H9 (cell line): ENCODE data around the gene LONRF3. TPM values are rescaled to one million over a fixed set of nuclear protein-coding genes. Genes with fewer than 3 reads are reported as not detected.

Experiments used
- DNase-seq: peaks from one replicate; pipeline ENCODE4 v3.0.0-alpha.2; 2017
- H2AFZ ChIP-seq: one replicate; pipeline ENCODE4 v1.6.1; 2013; ENCODE audit warnings: mild to moderate bottlenecking, low read length, control low read depth, moderate library complexity
- H2AK5ac ChIP-seq: 2 replicates; pipeline ENCODE4 v1.6.1; 2013; ENCODE audit warnings: low read length, control low read depth, mixed read lengths; ENCODE audit not compliant: insufficient read length
- H2BK120ac ChIP-seq: one replicate; pipeline ENCODE4 v1.6.1; 2013; ENCODE audit warnings: low read depth, mild to moderate bottlenecking, low read length, control low read depth, inconsistent platforms; ENCODE audit not compliant: poor library complexity, severe bottlenecking
- H2BK12ac ChIP-seq: 2 replicates; pipeline ENCODE4 v1.6.1; 2013; ENCODE audit warnings: low read length, control low read depth, mixed read lengths, low read depth; ENCODE audit not compliant: insufficient read length
- H2BK15ac ChIP-seq: 2 replicates; pipeline ENCODE4 v1.6.1; 2013; ENCODE audit warnings: low read depth, low read length, control low read depth
- H2BK20ac ChIP-seq: one replicate; pipeline ENCODE4 v1.6.1; 2013; ENCODE audit warnings: low read depth, mild to moderate bottlenecking, low read length, control low read depth, inconsistent platforms; ENCODE audit not compliant: poor library complexity, severe bottlenecking
- H2BK5ac ChIP-seq: 2 replicates; pipeline ENCODE4 v1.6.1; 2013; ENCODE audit warnings: low read length, control low read depth, mixed read lengths; ENCODE audit not compliant: insufficient read length
- H3K14ac ChIP-seq: 2 replicates; pipeline ENCODE4 v1.6.1; 2013; ENCODE audit warnings: low read length, control low read depth; ENCODE audit not compliant: insufficient read depth
- H3K18ac ChIP-seq: 2 replicates; pipeline ENCODE4 v1.6.1; 2013; ENCODE audit warnings: low read depth, mild to moderate bottlenecking, mixed read lengths, low read length, control low read depth; ENCODE audit not compliant: insufficient read length
- H3K23ac ChIP-seq: 2 replicates; pipeline ENCODE4 v1.6.1; 2013; ENCODE audit warnings: low read length, control low read depth, mixed read lengths, low read depth; ENCODE audit not compliant: insufficient read length
- H3K23me2 ChIP-seq: 2 replicates; pipeline ENCODE4 v1.6.1; 2013; ENCODE audit warnings: low read depth, mild to moderate bottlenecking, mixed read lengths, low read length, control low read depth; ENCODE audit not compliant: insufficient read length, poor library complexity, severe bottlenecking
- H3K27ac ChIP-seq: 2 replicates; pipeline ENCODE4 v1.5.1; 2013; ENCODE audit warnings: low read length, control low read depth, mixed read lengths, low read depth; ENCODE audit not compliant: insufficient read length
- H3K27me3 ChIP-seq: 2 replicates; pipeline ENCODE4 v1.6.1; 2013; ENCODE audit warnings: low read length, control low read depth, inconsistent platforms; ENCODE audit not compliant: insufficient read depth
- H3K4ac ChIP-seq: 2 replicates; pipeline ENCODE4 v1.6.1; 2013; ENCODE audit warnings: low read depth, mild to moderate bottlenecking, control low read depth, inconsistent platforms, low read length, moderate library complexity
- H3K4me1 ChIP-seq: 2 replicates; pipeline ENCODE4 v1.6.1; 2013; ENCODE audit warnings: low read length, control low read depth, inconsistent platforms; ENCODE audit not compliant: insufficient read depth
- H3K4me2 ChIP-seq: 2 replicates; pipeline ENCODE4 v1.6.1; 2013; ENCODE audit warnings: low read length, control low read depth, mixed read lengths; ENCODE audit not compliant: insufficient read length, insufficient read depth
- H3K56ac ChIP-seq: 2 replicates; pipeline ENCODE4 v1.6.1; 2013; ENCODE audit warnings: low read depth, mild to moderate bottlenecking, mixed read lengths, low read length, control low read depth; ENCODE audit not compliant: insufficient read length
- H3K79me1 ChIP-seq: 2 replicates; pipeline ENCODE4 v1.6.1; 2013; ENCODE audit warnings: low read depth, mild to moderate bottlenecking, moderate library complexity, low read length, control low read depth, inconsistent platforms; ENCODE audit not compliant: insufficient read depth, poor library complexity, severe bottlenecking
- H3K79me2 ChIP-seq: 2 replicates; pipeline ENCODE4 v1.6.1; 2013; ENCODE audit warnings: low read length, control low read depth, inconsistent platforms; ENCODE audit not compliant: insufficient read depth
- H3K9ac ChIP-seq: 2 replicates; pipeline ENCODE4 v1.6.1; 2013; ENCODE audit warnings: low read length, control low read depth, mixed read lengths; ENCODE audit not compliant: insufficient read length; ENCODE audit errors: extremely low read depth
- H3K9me3 ChIP-seq: one replicate; pipeline ENCODE4 v1.6.1; 2013; ENCODE audit warnings: low read depth, low read length, inconsistent platforms; ENCODE audit not compliant: control insufficient read depth
- H3T11ph ChIP-seq: one replicate; pipeline ENCODE4 v1.6.1; 2013; ENCODE audit warnings: mild to moderate bottlenecking, low read length, control low read depth, inconsistent platforms
- H4K20me1 ChIP-seq: one replicate; pipeline ENCODE4 v1.6.1; 2013; ENCODE audit not compliant: control insufficient read depth, insufficient read length, insufficient read depth
- H4K5ac ChIP-seq: 2 replicates; pipeline ENCODE4 v1.6.1; 2013; ENCODE audit warnings: low read depth, mild to moderate bottlenecking, mixed read lengths, low read length, control low read depth; ENCODE audit not compliant: insufficient read length
- H4K8ac ChIP-seq: replicated peaks from 2 replicates; pipeline ENCODE4 v1.6.1; 2013; ENCODE audit warnings: low read length, control low read depth, mixed read lengths, low read depth; ENCODE audit not compliant: insufficient read length
- H4K91ac ChIP-seq: 2 replicates; pipeline ENCODE4 v1.6.1; 2013; ENCODE audit warnings: low read depth, mild to moderate bottlenecking, moderate library complexity, mixed read lengths, low read length, control low read depth; ENCODE audit not compliant: insufficient read length
- H3K27ac Mint-ChIP-seq, 3 experiments: 2 replicates in 2 of 3; 3 replicates in 1 of 3; pipeline ENCODE4 v1.8.0; 2020 to 2021; ENCODE audit warnings: mixed read lengths in 3 of 3, mild to moderate bottlenecking in 1 of 3, moderate library complexity in 1 of 3
- H3K27me3 Mint-ChIP-seq: 2 replicates; pipeline ENCODE4 v1.8.0; 2021; ENCODE audit warnings: low read depth, mild to moderate bottlenecking, moderate library complexity, mixed read lengths
- H3K36me3 Mint-ChIP-seq, 3 experiments: 2 replicates in 2 of 3; 3 replicates in 1 of 3; pipeline ENCODE4 v1.8.0; 2020 to 2021; ENCODE audit warnings: low read depth in 3 of 3, mixed read lengths in 3 of 3; ENCODE audit not compliant: insufficient read depth in 1 of 3
- H3K4me1 Mint-ChIP-seq, 2 experiments: 2 replicates each; pipeline ENCODE4 v1.8.0; 2020; ENCODE audit warnings: mixed read lengths in 2 of 2
- H3K4me3 Mint-ChIP-seq, 2 experiments: 2 replicates in 1 of 2; 3 replicates in 1 of 2; pipeline ENCODE4 v1.8.0; 2020 to 2021; ENCODE audit warnings: mild to moderate bottlenecking in 2 of 2, mixed read lengths in 2 of 2, moderate library complexity in 1 of 2
- H3K9me3 Mint-ChIP-seq, 2 experiments: 2 replicates in 1 of 2; 3 replicates in 1 of 2; pipeline ENCODE4 v1.8.0; 2020; ENCODE audit warnings: mild to moderate bottlenecking in 2 of 2, mixed read lengths in 2 of 2, moderate library complexity in 1 of 2
- CTCF ChIP-seq: fragments of 200-600 bp; sonication (generic); conservative IDR thresholded peaks from 3 replicates; pipeline ENCODE4 v1.8.0; 2021; ENCODE audit warnings: antibody characterized with exemption, mild to moderate bottlenecking
- WGBS: extraction: QIAGEN DNeasy Blood & Tissue Kit; methylation state at CpG from one replicate; pipeline ENCODE4 v1.1.7; 2013; ENCODE audit warnings: missing lambda C conversion rate, low lambda C conversion rate, mixed read lengths; ENCODE audit not compliant: insufficient read length; ENCODE audit errors: extremely low coverage; 5-methylcytosine and 5-hydroxymethylcytosine counted together
- total RNA-seq: library from RNA; stranded (reverse); gene quantifications from 2 replicates; pipeline ENCODE4 v1.2.1, GENCODE V29; 2021

LONRF3 gene
- total RNA-seq, 1 experiment from 2014 or later: 0.33 TPM

GRCh38 chrX:118961866-118962560, 12.4 kb upstream of the LONRF3 start:
- H3K9me3 Mint-ChIP-seq: peaks cover 67 to 71% of the 10 kb centered on the region in 2 experiments
- H3K4me3 Mint-ChIP-seq: no peak overlapping the region
- no peak overlapping the region for H3K18ac ChIP-seq
- H3T11ph ChIP-seq: no peak overlapping the region
- no peak overlapping the region for H2AK5ac ChIP-seq
- no peak for DNase-seq
- H3K14ac ChIP-seq: no peak overlapping the region
- no peak overlapping the region for H2BK12ac ChIP-seq
- H3K56ac ChIP-seq: no peak overlapping the region
- no peaks in the 10 kb centered on the region for H3K79me2 ChIP-seq
- no peak overlapping the region for H3K9ac ChIP-seq
- no peak overlapping the region for H2AFZ ChIP-seq
- peaks cover 39% of the 10 kb centered on the region for H3K9me3 ChIP-seq
- no CpG with 5 or more reads among the region's 4 CpGs for WGBS
- H3K79me1 ChIP-seq: no peaks in the 10 kb centered on the region
- no peaks in the 10 kb centered on the region for H4K20me1 ChIP-seq
- no peak overlapping the region for H3K23ac ChIP-seq
- H3K27ac ChIP-seq: no peak overlapping the region
- H2BK120ac ChIP-seq: no peak overlapping the region
- no peak overlapping the region for H3K27ac Mint-ChIP-seq
- H3K4me1 Mint-ChIP-seq: no peaks in the 10 kb centered on the region
- H4K5ac ChIP-seq: no peak overlapping the region
- no peak overlapping the region for H4K8ac ChIP-seq
- no peak overlapping the region for H3K4ac ChIP-seq
- no peak overlapping the region for H3K4me2 ChIP-seq
- no peak overlapping the region for H2BK5ac ChIP-seq
- H3K23me2 ChIP-seq: no peaks in the 10 kb centered on the region
- no peak for TF ChIP-seq CTCF
- no peak overlapping the region for H2BK15ac ChIP-seq
- H2BK20ac ChIP-seq: no peak overlapping the region
- peaks cover 0 to 2% (median 0%) of the 10 kb centered on the region in 3 experiments; a peak in 4 of 7 replicates for H3K36me3 Mint-ChIP-seq
- H3K27me3 ChIP-seq: peaks cover 4% of the 10 kb centered on the region; the same call in 1 of the 2 replicates
- no peak overlapping the region for H4K91ac ChIP-seq
- H3K4me1 ChIP-seq: no peaks in the 10 kb centered on the region
- peaks cover 79% of the 10 kb centered on the region for H3K27me3 Mint-ChIP-seq
